Gastroesophageal sphincter (tissue), 3 donors: ENCODE measurements around the gene PLAGL1.

Source experiments
- EP300 ChIP-seq: sonication (generic); formaldehyde crosslinking; IDR thresholded peaks from one replicate; pipeline ENCODE4 v1.6.1; 2017; ENCODE audit warnings: antibody characterized with exemption, mild to moderate bottlenecking
- POLR2A ChIP-seq, 2 donors: fragments of 450-650 bp; IDR thresholded peaks; one replicate each; pipeline ENCODE4 v1.6.1; 2017; ENCODE audit warnings: antibody characterized with exemption in 2 of 2, mild to moderate bottlenecking in 2 of 2, moderate library complexity in 1 of 2
- POLR2AphosphoS5 ChIP-seq: sonication (generic); formaldehyde crosslinking; IDR thresholded peaks from one replicate; pipeline ENCODE4 v1.6.1; 2017; ENCODE audit warnings: antibody characterized with exemption
- TF ChIP-seq, protein P1 (sequence below), 4 experiments: fragments of 200-600 bp in 2 of 4; fragments of 450-650 bp in 2 of 4; sonication (generic) in 1 of 4; IDR thresholded peaks; one replicate each; pipeline ENCODE4 v1.5.1; 2017 to 2019; ENCODE audit warnings: antibody characterized with exemption in 4 of 4, mild to moderate bottlenecking in 2 of 4, moderate library complexity in 2 of 4

DNA sequence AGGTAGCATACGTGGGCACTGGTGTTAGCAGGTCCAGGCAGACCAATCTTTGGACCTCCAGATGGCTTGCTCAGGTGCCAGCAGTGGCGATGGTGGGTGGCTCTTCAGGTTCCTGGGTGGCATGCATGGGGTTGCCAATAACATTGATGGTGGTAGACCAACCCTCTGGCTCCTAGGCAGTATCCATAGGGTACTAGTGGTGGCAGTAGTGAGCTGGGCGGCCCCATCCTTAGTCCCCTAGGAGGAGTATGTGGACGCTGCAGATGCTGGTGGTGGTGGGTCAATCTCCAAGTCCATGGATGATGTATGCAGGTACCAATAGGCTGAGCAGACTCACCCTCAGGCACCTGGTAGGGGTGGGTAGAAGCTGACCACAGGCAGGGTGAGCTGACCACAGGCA, 73.2 kb downstream of the PLAGL1 start:
- TF ChIP-seq, protein P1, sequence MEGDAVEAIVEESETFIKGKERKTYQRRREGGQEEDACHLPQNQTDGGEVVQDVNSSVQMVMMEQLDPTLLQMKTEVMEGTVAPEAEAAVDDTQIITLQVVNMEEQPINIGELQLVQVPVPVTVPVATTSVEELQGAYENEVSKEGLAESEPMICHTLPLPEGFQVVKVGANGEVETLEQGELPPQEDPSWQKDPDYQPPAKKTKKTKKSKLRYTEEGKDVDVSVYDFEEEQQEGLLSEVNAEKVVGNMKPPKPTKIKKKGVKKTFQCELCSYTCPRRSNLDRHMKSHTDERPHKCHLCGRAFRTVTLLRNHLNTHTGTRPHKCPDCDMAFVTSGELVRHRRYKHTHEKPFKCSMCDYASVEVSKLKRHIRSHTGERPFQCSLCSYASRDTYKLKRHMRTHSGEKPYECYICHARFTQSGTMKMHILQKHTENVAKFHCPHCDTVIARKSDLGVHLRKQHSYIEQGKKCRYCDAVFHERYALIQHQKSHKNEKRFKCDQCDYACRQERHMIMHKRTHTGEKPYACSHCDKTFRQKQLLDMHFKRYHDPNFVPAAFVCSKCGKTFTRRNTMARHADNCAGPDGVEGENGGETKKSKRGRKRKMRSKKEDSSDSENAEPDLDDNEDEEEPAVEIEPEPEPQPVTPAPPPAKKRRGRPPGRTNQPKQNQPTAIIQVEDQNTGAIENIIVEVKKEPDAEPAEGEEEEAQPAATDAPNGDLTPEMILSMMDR (IDR thresholded peaks at IDR 0.05) = no peak
- no peak for TF ChIP-seq POLR2A (IDR thresholded peaks at IDR 0.05)
- no peak for TF ChIP-seq POLR2AphosphoS5
- TF ChIP-seq EP300 = no peak
